ENCODE measurements around the gene ACOT4.

- TF ChIP-seq ZBTB21 (tag by site-specific recombination; IDR thresholded peaks at IDR 0.05) (no peak), SP2 (tag by site-specific recombination; IDR thresholded peaks at IDR 0.05) (no peak), ZNF76 (tag by site-specific recombination; IDR thresholded peaks at IDR 0.05; ENCODE audit: borderline replicate concordance, low read depth) (no peak), TCF7L2 (IDR thresholded peaks at IDR 0.05; ENCODE audit: borderline replicate concordance, low read depth, low read length) (no peak), ZNF600 (tag by site-specific recombination; IDR thresholded peaks at IDR 0.05) (no peak), ZNF785 (tag by site-specific recombination; IDR thresholded peaks at IDR 0.05) (no peak), CTCF (tag by site-specific recombination; IDR thresholded peaks at IDR 0.05) (no peak), ZNF626 (tag by site-specific recombination; IDR thresholded peaks at IDR 0.05) (no peak), ZNF571 (tag by site-specific recombination; IDR thresholded peaks at IDR 0.05) (no peak), ZNF704 (tag by site-specific recombination; IDR thresholded peaks at IDR 0.05) (no peak), ZNF501 (tag by site-specific recombination; IDR thresholded peaks at IDR 0.05) (no peak), GFI1B (tag by site-specific recombination; IDR thresholded peaks at IDR 0.05) (no peak)
- TF ChIP-seq, protein P1, sequence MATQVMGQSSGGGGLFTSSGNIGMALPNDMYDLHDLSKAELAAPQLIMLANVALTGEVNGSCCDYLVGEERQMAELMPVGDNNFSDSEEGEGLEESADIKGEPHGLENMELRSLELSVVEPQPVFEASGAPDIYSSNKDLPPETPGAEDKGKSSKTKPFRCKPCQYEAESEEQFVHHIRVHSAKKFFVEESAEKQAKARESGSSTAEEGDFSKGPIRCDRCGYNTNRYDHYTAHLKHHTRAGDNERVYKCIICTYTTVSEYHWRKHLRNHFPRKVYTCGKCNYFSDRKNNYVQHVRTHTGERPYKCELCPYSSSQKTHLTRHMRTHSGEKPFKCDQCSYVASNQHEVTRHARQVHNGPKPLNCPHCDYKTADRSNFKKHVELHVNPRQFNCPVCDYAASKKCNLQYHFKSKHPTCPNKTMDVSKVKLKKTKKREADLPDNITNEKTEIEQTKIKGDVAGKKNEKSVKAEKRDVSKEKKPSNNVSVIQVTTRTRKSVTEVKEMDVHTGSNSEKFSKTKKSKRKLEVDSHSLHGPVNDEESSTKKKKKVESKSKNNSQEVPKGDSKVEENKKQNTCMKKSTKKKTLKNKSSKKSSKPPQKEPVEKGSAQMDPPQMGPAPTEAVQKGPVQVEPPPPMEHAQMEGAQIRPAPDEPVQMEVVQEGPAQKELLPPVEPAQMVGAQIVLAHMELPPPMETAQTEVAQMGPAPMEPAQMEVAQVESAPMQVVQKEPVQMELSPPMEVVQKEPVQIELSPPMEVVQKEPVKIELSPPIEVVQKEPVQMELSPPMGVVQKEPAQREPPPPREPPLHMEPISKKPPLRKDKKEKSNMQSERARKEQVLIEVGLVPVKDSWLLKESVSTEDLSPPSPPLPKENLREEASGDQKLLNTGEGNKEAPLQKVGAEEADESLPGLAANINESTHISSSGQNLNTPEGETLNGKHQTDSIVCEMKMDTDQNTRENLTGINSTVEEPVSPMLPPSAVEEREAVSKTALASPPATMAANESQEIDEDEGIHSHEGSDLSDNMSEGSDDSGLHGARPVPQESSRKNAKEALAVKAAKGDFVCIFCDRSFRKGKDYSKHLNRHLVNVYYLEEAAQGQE (tag by site-specific recombination; IDR thresholded peaks at IDR 0.05): no peak
Measured at GRCh38 chr14:73588695-73589094, 3.0 kb upstream of the ACOT4 start.
